PC-9 (cell line): ENCODE data around the gene NT5C2.
"Not testable (repeated sequence)": the region's sequence is repeated elsewhere in the genome, so short reads cannot be mapped to it uniquely, and the experiment has no call there.

Experiments
- CTCF ChIP-seq: fragments of 200-600 bp; sonication (generic); conservative IDR thresholded peaks from 2 replicates; pipeline ENCODE4 v1.6.1; 2017; ENCODE audit warnings: mixed run types, antibody characterized with exemption, mild to moderate bottlenecking, moderate library complexity
- EZH2 ChIP-seq: fragments of 200-600 bp; sonication (generic); IDR thresholded peaks from 2 replicates; pipeline ENCODE4 v1.8.0; 2017; ENCODE audit warnings: antibody characterized with exemption, low read depth

GRCh38 chr10:103143641-103144040 is 49.4 kb downstream of the NT5C2 start:
- not testable (repeated sequence) for TF ChIP-seq EZH2, CTCF
